ENCODE data around the gene CXCL14. TPM values are rescaled to one million over a fixed set of nuclear protein-coding genes. Genes with fewer than 3 reads are reported as not detected.

CXCL14 gene
- total RNA-seq, 1 experiment from 2014 or later = not detected

DNA sequence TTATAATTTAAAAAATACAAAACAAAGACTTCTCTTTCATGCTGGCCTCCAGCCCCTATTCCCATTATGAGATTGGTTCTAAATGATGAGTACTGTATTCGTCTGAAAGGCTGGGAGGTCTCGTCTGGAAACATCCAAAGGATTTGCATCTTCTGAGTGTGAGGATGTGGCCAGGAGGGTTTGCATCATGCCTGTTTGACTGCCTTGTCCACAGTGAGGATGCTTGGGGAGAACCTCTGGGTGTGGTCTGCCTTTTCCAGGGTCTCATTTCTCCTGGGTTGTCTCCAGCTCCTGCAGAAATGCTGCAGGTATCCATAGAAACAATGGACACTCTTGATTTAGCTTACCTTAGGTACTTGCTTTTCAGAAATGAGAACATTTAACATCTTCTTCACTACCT lies 26.4 kb upstream of the CXCL14 start:
- Histone ChIP-seq H3K4me3 (ENCODE audit: low read length) (no peak overlapping the region), H3K4me1 (ENCODE audit: insufficient read depth, low read length) (no peaks in the 10 kb centered on the region), H3K27ac (ENCODE audit: low read length) (no peak overlapping the region), H3K9me3 (ENCODE audit: low read length) (no peaks in the 10 kb centered on the region), H3K79me2 (ENCODE audit: low read length) (no peaks in the 10 kb centered on the region), H2AFZ (ENCODE audit: low read length) (no peak overlapping the region), H3K36me3 (ENCODE audit: low read depth, low read length) (no peaks in the 10 kb centered on the region), H3K9ac (ENCODE audit: low read length) (no peak overlapping the region), H4K20me1 (ENCODE audit: low read length) (no peaks in the 10 kb centered on the region), H3K9me2 (replicated peaks; ENCODE audit: low read length) (no peaks in the 10 kb centered on the region), H3K4me2 (ENCODE audit: low read length) (no peak overlapping the region), H3F3A (ENCODE audit: low read length, unreplicated experiment) (no peaks in the 10 kb centered on the region), H3K27me3 (ENCODE audit: low read length) (peaks cover 43% of the 10 kb centered on the region)
- intact Hi-C loops (cut with micrococcal nuclease) = no loop called here
- ATAC-seq (no peak), DNase-seq (no peak)
- POLR2A ChIA-PET (ENCODE audit: unreplicated experiment) = no interaction called here
- TF ChIP-seq EZH2 (IDR thresholded peaks at IDR 0.05; ENCODE audit: low read length, unreplicated experiment) (no peak), EZH2phosphoT487 (IDR thresholded peaks at IDR 0.05; ENCODE audit: borderline replicate concordance, low read length) (no peak)
- TF ChIP-seq, protein P1, sequence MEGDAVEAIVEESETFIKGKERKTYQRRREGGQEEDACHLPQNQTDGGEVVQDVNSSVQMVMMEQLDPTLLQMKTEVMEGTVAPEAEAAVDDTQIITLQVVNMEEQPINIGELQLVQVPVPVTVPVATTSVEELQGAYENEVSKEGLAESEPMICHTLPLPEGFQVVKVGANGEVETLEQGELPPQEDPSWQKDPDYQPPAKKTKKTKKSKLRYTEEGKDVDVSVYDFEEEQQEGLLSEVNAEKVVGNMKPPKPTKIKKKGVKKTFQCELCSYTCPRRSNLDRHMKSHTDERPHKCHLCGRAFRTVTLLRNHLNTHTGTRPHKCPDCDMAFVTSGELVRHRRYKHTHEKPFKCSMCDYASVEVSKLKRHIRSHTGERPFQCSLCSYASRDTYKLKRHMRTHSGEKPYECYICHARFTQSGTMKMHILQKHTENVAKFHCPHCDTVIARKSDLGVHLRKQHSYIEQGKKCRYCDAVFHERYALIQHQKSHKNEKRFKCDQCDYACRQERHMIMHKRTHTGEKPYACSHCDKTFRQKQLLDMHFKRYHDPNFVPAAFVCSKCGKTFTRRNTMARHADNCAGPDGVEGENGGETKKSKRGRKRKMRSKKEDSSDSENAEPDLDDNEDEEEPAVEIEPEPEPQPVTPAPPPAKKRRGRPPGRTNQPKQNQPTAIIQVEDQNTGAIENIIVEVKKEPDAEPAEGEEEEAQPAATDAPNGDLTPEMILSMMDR (conservative IDR thresholded peaks at IDR 0.05; ENCODE audit: low read depth, low read length) = no peak
- CTCF ChIA-PET = no interaction called here
- BruUV-seq (replicated peaks) = no TSS peak

DNA sequence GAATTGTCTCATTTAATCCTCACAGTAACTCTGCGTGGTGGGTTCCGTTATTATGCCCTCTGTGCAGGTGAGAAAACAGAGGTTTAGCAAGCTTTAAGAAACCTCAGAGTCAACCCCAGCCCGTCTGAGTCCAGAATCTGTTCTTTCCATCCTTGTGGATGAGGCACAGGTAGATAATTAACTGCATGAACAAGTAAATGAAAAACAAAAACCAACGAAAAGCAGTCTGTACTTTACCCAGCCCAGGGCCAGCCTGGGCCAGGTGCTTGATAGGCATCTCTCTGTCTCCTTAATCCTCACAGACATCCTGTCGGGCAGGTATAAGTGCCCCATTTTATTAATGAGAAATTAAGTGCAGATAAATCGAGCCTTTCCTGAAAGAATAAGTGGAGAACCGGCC lies 25.3 kb upstream of the CXCL14 start:
- CTCF ChIA-PET = no interaction called here
- no TSS peak for BruUV-seq (replicated peaks)

More for the DNA sequence above, 25.3 kb upstream of the CXCL14 start:
- ATAC-seq = no peak
- no peak overlapping the region for H3K9ac ChIP-seq (ENCODE audit: low read length)
- no peaks in the 10 kb centered on the region for H3K9me2 ChIP-seq (replicated peaks; ENCODE audit: low read length)
- H3K79me2 ChIP-seq (ENCODE audit: low read length) = no peaks in the 10 kb centered on the region
- intact Hi-C loops (cut with micrococcal nuclease) = no loop called here
- H3K4me2 ChIP-seq (ENCODE audit: low read length) = no peak overlapping the region
- H2AFZ ChIP-seq (ENCODE audit: low read length) = no peak overlapping the region
- no peak overlapping the region for H3K4me3 ChIP-seq (ENCODE audit: low read length)
- POLR2A ChIA-PET (ENCODE audit: unreplicated experiment) = no interaction called here
- peaks cover 47% of the 10 kb centered on the region for H3K27me3 ChIP-seq (ENCODE audit: low read length)
- H3K36me3 ChIP-seq (ENCODE audit: low read depth, low read length) = no peaks in the 10 kb centered on the region
- H3K9me3 ChIP-seq (ENCODE audit: low read length) = no peaks in the 10 kb centered on the region
- DNase-seq = no peak
- no peaks in the 10 kb centered on the region for H3K4me1 ChIP-seq (ENCODE audit: insufficient read depth, low read length)
- no peak for TF ChIP-seq EZH2phosphoT487 (IDR thresholded peaks at IDR 0.05; ENCODE audit: borderline replicate concordance, low read length)
- TF ChIP-seq, protein P1 (conservative IDR thresholded peaks at IDR 0.05; ENCODE audit: low read depth, low read length) = no peak
- no peak for TF ChIP-seq EZH2 (IDR thresholded peaks at IDR 0.05; ENCODE audit: low read length, unreplicated experiment)
- no peaks in the 10 kb centered on the region for H3F3A ChIP-seq (ENCODE audit: low read length, unreplicated experiment)
- no peak overlapping the region for H3K27ac ChIP-seq (ENCODE audit: low read length)
- no peaks in the 10 kb centered on the region for H4K20me1 ChIP-seq (ENCODE audit: low read length)

All from PC-3 (cell line).